K562 (cell line): ENCODE results near the gene IL23R. TPM values are rescaled to one million over a fixed set of nuclear protein-coding genes. Genes with fewer than 3 reads are reported as not detected.

Experiments used
- ATAC-seq: fragments of 200-7000 bp; cut with Tn5 transposase; 3 replicates; pipeline ENCODE4 v1.9.1; 2020; ENCODE audit warnings: moderate library complexity
- BruUV-seq: library from RNA; stranded (reverse); fragments of 400-500 nt; replicated peaks from 2 replicates; lab custom pipeline; 2021; lab: Mats Ljungman, UMichigan
- CTCF ChIA-PET: fragments of 300-600 bp; formaldehyde crosslinking; extraction: SDS; loops from one replicate; lab custom pipeline; 2021; ENCODE audit warnings: low intra/inter-chr PET ratio; lab: Yijun Ruan, JAX
- POLR2A ChIA-PET: fragments of 300-600, 350-650 bp; sonication (Branson Sonifier 250); formaldehyde crosslinking; extraction: SDS; loops from one replicate; lab custom pipeline; 2021; ENCODE audit warnings: antibody characterized with exemption, inconsistent platforms; lab: Yijun Ruan, JAX
- DNase-seq, 4 experiments: peaks; one replicate each; pipeline versions ENCODE4 v3.0.0 to v3.0.0-alpha.2; 2011 to 2018; ENCODE audit warnings: low spot score in 3 of 4, mixed read lengths in 3 of 4; ENCODE audit errors: extremely low read depth in 1 of 4
- FAIRE-seq: peaks from 2 replicates; lab custom pipeline; 2011; peaks lifted over from hg19 to GRCh38; lab: Jason Lieb, UNC
- H2AFZ ChIP-seq: 2 replicates; pipeline ENCODE4 v1.6.0; 2011; ENCODE audit warnings: low read depth, low read length, control low read depth, inconsistent platforms
- H3K27ac ChIP-seq: fragments of 200-600 bp; 3 replicates; pipeline ENCODE4 v1.8.0; 2011; ENCODE audit warnings: low read depth, mild to moderate bottlenecking, control low read depth, inconsistent platforms, low read length, moderate library complexity, mixed read lengths; ENCODE audit errors: extremely low read depth
- H3K27me3 ChIP-seq, 2 experiments: fragments of 300-600 bp in 1 of 2; 2 replicates in 1 of 2; 3 replicates in 1 of 2; pipeline versions ENCODE4 v1.6.0 to v1.8.0; 2011; ENCODE audit warnings: inconsistent platforms in 2 of 2, low read length in 2 of 2, mild to moderate bottlenecking in 1 of 2, mixed read lengths in 1 of 2, moderate library complexity in 1 of 2; ENCODE audit not compliant: control insufficient read depth in 2 of 2, insufficient read depth in 2 of 2
- H3K36me3 ChIP-seq: fragments of 300-600 bp; 3 replicates; pipeline ENCODE4 v1.8.0; 2011; ENCODE audit warnings: mild to moderate bottlenecking, low read length, inconsistent platforms; ENCODE audit not compliant: control insufficient read depth, insufficient read depth
- H3K4me1 ChIP-seq, 2 experiments: fragments of 200-600 bp in 1 of 2; replicated peaks in 1 of 2; 2 replicates in 1 of 2; 3 replicates in 1 of 2; pipeline versions ENCODE4 v1.5.1 to v1.8.0; 2011; ENCODE audit warnings: inconsistent platforms in 2 of 2, low read length in 2 of 2, mild to moderate bottlenecking in 1 of 2, mixed read lengths in 1 of 2, moderate library complexity in 1 of 2; ENCODE audit not compliant: control insufficient read depth in 2 of 2, insufficient read depth in 2 of 2
- H3K4me2 ChIP-seq: 2 replicates; pipeline ENCODE4 v1.6.1; 2011; ENCODE audit warnings: low read length, control low read depth, inconsistent platforms, mixed read lengths; ENCODE audit not compliant: insufficient read depth
- H3K4me3 ChIP-seq: fragments of 200-600 bp; sonication (generic), shearing (Covaris generic); 2 replicates; pipeline ENCODE4 v1.5.1; 2016; ENCODE audit warnings: control low read depth, inconsistent platforms
- H3K79me2 ChIP-seq: fragments of 200-600 bp; 3 replicates; pipeline ENCODE4 v1.8.0; 2011; ENCODE audit warnings: low read length, inconsistent platforms; ENCODE audit not compliant: control insufficient read depth, insufficient read depth
- H3K9ac ChIP-seq, 2 experiments: 2 replicates each; pipeline versions ENCODE4 v1.6.0 to v1.6.1; 2011; ENCODE audit warnings: low read depth in 2 of 2, low read length in 2 of 2, control low read depth in 1 of 2, inconsistent platforms in 1 of 2, mild to moderate bottlenecking in 1 of 2, mixed read lengths in 1 of 2; ENCODE audit not compliant: insufficient read depth in 1 of 2
- H3K9me1 ChIP-seq: one replicate; pipeline ENCODE4 v1.6.0; 2011; ENCODE audit warnings: inconsistent platforms, mild to moderate bottlenecking, low read length, moderate library complexity; ENCODE audit not compliant: control insufficient read depth, insufficient read depth
- H3K9me3 ChIP-seq: replicated peaks from 2 replicates; pipeline ENCODE4 v1.5.1; 2011; ENCODE audit warnings: low read depth, low read length, inconsistent platforms; ENCODE audit not compliant: control insufficient read depth, insufficient read depth
- H4K20me1 ChIP-seq: replicated peaks from 2 replicates; pipeline ENCODE4 v1.6.1; 2011; ENCODE audit warnings: low read length, inconsistent platforms, mixed read lengths; ENCODE audit not compliant: control insufficient read depth, insufficient read depth
- MECOM ChIP-seq: fragments of 250-450 bp; sonication (Bioruptor Pico); IDR thresholded peaks from 2 replicates; pipeline ENCODE4 v1.8.0; 2022; ENCODE audit warnings: inconsistent platforms
- MEF2D ChIP-seq: conservative IDR thresholded peaks from 2 replicates; pipeline ENCODE4 v1.6.1; 2016; ENCODE audit warnings: low read depth, missing genetic modification characterization, missing compliant biosample characterization
- SMARCB1 ChIP-seq: IDR thresholded peaks from 2 replicates; pipeline ENCODE4 v1.6.1; 2011; ENCODE audit warnings: improper control_type of control experiment, low read depth; ENCODE audit not compliant: insufficient read length
- TAF9B ChIP-seq: fragments of 450-650 bp; IDR thresholded peaks from 2 replicates; pipeline ENCODE4 v1.6.1; 2018; ENCODE audit warnings: mild to moderate bottlenecking; ENCODE audit not compliant: partially characterized antibody
- WGBS: fragments of 100-300 bp; shearing (Covaris generic); methylation state at CpG from one replicate; pipeline ENCODE4 v1.1.6; 2016; ENCODE audit warnings: low coverage, mixed read lengths; ENCODE audit not compliant: insufficient coverage; ENCODE audit errors: missing lambda C conversion rate; 5-methylcytosine and 5-hydroxymethylcytosine counted together
- in situ Hi-C: fragments of 300-500 bp; cut with MboI; formaldehyde crosslinking; loops from 4 replicates; pipeline ENCODE4 v1.15.0; 2018; ENCODE audit warnings: inconsistent platforms, mixed read lengths
- intact Hi-C: fragments of 100-400 bp; cut with micrococcal nuclease; formaldehyde crosslinking; loops from 2 replicates; pipeline ENCODE4 v1.14.2; 2022
- polyA plus RNA-seq, 8 experiments: library from polyadenylated mRNA; depleted of rRNA in 4 of 8; stranded (reverse) in 5 of 8; unstranded in 3 of 8; fragments of >200 nt; fragmentation: Nextera tagmentation in 2 of 8; fragmentation: Illumina TruSeq in 1 of 8; extraction: Ambion mirVana in 2 of 8; extraction: Trizol in 1 of 8; gene quantifications; 2 replicates each; pipeline versions ENCODE4 v1.2.1 to v1.2.3, GENCODE V29; 2011 to 2014; ENCODE audit warnings: inconsistent platforms in 1 of 8, missing spikeins in 1 of 8
- total RNA-seq, 7 experiments: library from RNA; depleted of rRNA in 6 of 7; stranded (reverse); fragments of >200 nt in 6 of 7; fragmentation: Illumina TruSeq in 2 of 7; extraction: Trizol in 2 of 7; gene quantifications; 2 replicates each; pipeline versions ENCODE4 v1.2.1 to v1.2.3, GENCODE V29; 2011 to 2021; ENCODE audit warnings: low replicate concordance in 1 of 7
- TF ChIP-seq, protein P1 (sequence below): fragments of 450-650 bp; IDR thresholded peaks from one replicate; pipeline ENCODE4 v1.6.1; 2018; ENCODE audit warnings: mild to moderate bottlenecking, moderate library complexity; ENCODE audit not compliant: partially characterized antibody
- TF ChIP-seq, protein P2 (sequence below): fragments of 450-650 bp; formaldehyde crosslinking; IDR thresholded peaks from 2 replicates; pipeline ENCODE4 v1.4.0; 2022; ENCODE audit warnings: mild to moderate bottlenecking, moderate library complexity
- TF ChIP-seq, protein P3 (sequence below): fragments of 450-650 bp; conservative IDR thresholded peaks from 2 replicates; pipeline ENCODE4 v1.6.1; 2016; ENCODE audit warnings: missing genetic modification characterization, low read depth, mild to moderate bottlenecking, missing compliant biosample characterization, moderate library complexity
- TF ChIP-seq, protein P4 (sequence below): fragments of 200-800 bp; sonication (Bioruptor generic); IDR thresholded peaks from 2 replicates; pipeline ENCODE4 v1.6.1; 2016; ENCODE audit warnings: missing genetic modification characterization, missing compliant biosample characterization
- TF ChIP-seq, protein P5 (sequence below): IDR thresholded peaks from 2 replicates; pipeline ENCODE4 v1.6.1; 2016; ENCODE audit warnings: missing genetic modification characterization, missing compliant biosample characterization

The IL23R gene
- total and polyA plus RNA-seq, 9 of the 15 experiments (the other 6 are each of a cell fraction or from before 2014, with no cell fraction given) = 4.4 to 52.7 (median 22.8) TPM

DNA sequence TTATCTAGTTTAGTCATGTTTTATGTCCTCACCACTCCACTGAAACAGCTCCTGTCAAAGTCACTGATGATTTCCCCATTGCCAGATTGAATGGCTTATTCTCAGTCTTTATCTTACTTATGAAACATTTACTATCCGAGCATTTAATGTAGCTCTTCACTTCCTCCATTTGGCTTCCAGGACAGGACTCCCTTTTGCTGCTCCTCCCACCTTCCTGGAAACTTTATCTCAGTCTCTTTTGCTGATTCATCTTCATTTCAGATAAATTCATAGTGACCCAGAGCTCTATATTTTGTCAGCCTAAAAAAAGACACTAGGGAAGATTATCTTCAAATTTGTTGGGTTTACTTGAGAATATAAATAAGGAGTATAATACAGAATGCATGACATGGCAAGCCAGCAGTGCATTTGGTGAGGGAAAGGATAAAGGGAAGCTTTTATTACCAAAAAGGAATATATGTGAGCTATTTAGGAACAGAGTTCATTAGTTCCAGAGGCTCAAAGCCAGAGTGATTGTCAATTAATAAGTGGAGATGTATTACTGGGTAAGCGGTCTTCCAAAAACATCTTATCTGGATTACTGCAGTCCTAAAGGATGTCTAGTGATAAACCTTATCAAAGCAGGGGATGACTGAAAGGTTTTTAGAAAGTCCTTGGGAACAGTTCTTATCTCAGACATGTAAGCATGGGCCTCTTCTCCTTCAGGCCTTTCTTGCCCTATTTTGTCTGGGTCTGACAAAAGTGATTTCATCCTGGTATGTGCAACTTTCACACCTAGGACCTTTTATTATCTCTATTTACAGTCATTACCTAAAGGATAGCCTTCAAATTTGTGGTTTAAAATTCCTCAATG, 25.6 kb downstream of the IL23R start:
- POLR2A ChIA-PET = interaction anchor here (1.0 to 2.7 kb wide), 8 partner anchors 8 to 33 kb away, joined by 3 to 7 read pairs (median 4); no protein-coding TSS in a partner anchor
- ATAC-seq = peak; percentile 86
- H3K4me3 ChIP-seq = no peak overlapping the region
- peak; percentile 75 for FAIRE-seq
- H3K9me3 ChIP-seq = no peaks in the 10 kb centered on the region
- H3K4me1 ChIP-seq = peaks cover 16 to 39% of the 10 kb centered on the region in 2 experiments
- peak overlapping the region; percentile 61 for H2AFZ ChIP-seq
- H3K9ac ChIP-seq = peak overlapping the region in 1 of 2 experiments; percentile 59; a peak in 3 of 4 replicates
- H4K20me1 ChIP-seq = no peaks in the 10 kb centered on the region
- intact Hi-C loops = loop anchor here (2.0 kb wide), 1 partner anchor 19 kb away; no protein-coding TSS in a partner anchor
- H3K9me1 ChIP-seq = no peaks in the 10 kb centered on the region
- BruUV-seq = no TSS peak
- no peaks in the 10 kb centered on the region for H3K79me2 ChIP-seq
- peak overlapping the region; percentile 79 for H3K27ac ChIP-seq
- no peaks in the 10 kb centered on the region for H3K36me3 ChIP-seq
- DNase-seq = peak; percentile 32 to 76 (median 48)
- H3K27me3 ChIP-seq = no peaks in the 10 kb centered on the region
- CTCF ChIA-PET = interaction anchor here (0.6 kb wide), 1 partner anchor 281 kb away, joined by 3 read pairs; no protein-coding TSS in a partner anchor
- peak overlapping the region; percentile 42; the same call in 1 of the 2 replicates for H3K4me2 ChIP-seq
- 0% methylated on average over 2 of the region's 2 CpGs for WGBS
- in situ Hi-C loops = no loop called here
- no peak for TF ChIP-seq TAF9B
- TF ChIP-seq, protein P1, sequence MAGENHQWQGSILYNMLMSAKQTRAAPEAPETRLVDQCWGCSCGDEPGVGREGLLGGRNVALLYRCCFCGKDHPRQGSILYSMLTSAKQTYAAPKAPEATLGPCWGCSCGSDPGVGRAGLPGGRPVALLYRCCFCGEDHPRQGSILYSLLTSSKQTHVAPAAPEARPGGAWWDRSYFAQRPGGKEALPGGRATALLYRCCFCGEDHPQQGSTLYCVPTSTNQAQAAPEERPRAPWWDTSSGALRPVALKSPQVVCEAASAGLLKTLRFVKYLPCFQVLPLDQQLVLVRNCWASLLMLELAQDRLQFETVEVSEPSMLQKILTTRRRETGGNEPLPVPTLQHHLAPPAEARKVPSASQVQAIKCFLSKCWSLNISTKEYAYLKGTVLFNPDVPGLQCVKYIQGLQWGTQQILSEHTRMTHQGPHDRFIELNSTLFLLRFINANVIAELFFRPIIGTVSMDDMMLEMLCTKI = no peak
- TF ChIP-seq, protein P2, sequence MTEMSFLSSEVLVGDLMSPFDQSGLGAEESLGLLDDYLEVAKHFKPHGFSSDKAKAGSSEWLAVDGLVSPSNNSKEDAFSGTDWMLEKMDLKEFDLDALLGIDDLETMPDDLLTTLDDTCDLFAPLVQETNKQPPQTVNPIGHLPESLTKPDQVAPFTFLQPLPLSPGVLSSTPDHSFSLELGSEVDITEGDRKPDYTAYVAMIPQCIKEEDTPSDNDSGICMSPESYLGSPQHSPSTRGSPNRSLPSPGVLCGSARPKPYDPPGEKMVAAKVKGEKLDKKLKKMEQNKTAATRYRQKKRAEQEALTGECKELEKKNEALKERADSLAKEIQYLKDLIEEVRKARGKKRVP = no peak
- TF ChIP-seq, protein P3, sequence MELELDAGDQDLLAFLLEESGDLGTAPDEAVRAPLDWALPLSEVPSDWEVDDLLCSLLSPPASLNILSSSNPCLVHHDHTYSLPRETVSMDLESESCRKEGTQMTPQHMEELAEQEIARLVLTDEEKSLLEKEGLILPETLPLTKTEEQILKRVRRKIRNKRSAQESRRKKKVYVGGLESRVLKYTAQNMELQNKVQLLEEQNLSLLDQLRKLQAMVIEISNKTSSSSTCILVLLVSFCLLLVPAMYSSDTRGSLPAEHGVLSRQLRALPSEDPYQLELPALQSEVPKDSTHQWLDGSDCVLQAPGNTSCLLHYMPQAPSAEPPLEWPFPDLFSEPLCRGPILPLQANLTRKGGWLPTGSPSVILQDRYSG (tag) = no peak
- TF ChIP-seq, protein P4, sequence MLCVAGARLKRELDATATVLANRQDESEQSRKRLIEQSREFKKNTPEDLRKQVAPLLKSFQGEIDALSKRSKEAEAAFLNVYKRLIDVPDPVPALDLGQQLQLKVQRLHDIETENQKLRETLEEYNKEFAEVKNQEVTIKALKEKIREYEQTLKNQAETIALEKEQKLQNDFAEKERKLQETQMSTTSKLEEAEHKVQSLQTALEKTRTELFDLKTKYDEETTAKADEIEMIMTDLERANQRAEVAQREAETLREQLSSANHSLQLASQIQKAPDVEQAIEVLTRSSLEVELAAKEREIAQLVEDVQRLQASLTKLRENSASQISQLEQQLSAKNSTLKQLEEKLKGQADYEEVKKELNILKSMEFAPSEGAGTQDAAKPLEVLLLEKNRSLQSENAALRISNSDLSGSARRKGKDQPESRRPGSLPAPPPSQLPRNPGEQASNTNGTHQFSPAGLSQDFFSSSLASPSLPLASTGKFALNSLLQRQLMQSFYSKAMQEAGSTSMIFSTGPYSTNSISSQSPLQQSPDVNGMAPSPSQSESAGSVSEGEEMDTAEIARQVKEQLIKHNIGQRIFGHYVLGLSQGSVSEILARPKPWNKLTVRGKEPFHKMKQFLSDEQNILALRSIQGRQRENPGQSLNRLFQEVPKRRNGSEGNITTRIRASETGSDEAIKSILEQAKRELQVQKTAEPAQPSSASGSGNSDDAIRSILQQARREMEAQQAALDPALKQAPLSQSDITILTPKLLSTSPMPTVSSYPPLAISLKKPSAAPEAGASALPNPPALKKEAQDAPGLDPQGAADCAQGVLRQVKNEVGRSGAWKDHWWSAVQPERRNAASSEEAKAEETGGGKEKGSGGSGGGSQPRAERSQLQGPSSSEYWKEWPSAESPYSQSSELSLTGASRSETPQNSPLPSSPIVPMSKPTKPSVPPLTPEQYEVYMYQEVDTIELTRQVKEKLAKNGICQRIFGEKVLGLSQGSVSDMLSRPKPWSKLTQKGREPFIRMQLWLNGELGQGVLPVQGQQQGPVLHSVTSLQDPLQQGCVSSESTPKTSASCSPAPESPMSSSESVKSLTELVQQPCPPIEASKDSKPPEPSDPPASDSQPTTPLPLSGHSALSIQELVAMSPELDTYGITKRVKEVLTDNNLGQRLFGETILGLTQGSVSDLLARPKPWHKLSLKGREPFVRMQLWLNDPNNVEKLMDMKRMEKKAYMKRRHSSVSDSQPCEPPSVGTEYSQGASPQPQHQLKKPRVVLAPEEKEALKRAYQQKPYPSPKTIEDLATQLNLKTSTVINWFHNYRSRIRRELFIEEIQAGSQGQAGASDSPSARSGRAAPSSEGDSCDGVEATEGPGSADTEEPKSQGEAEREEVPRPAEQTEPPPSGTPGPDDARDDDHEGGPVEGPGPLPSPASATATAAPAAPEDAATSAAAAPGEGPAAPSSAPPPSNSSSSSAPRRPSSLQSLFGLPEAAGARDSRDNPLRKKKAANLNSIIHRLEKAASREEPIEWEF (CRISPR knock-in tag) = no peak
- TF ChIP-seq MEF2D (tag) = no peak
- TF ChIP-seq MECOM = peak; percentile 14; the same call in 1 of the 2 replicates
- TF ChIP-seq, protein P5, sequence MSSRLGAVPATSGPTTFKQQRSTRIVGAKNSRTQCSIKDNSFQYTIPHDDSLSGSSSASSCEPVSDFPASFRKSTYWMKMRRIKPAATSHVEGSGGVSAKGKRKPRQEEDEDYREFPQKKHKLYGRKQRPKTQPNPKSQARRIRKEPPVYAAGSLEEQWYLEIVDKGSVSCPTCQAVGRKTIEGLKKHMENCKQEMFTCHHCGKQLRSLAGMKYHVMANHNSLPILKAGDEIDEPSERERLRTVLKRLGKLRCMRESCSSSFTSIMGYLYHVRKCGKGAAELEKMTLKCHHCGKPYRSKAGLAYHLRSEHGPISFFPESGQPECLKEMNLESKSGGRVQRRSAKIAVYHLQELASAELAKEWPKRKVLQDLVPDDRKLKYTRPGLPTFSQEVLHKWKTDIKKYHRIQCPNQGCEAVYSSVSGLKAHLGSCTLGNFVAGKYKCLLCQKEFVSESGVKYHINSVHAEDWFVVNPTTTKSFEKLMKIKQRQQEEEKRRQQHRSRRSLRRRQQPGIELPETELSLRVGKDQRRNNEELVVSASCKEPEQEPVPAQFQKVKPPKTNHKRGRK (tag) = no peak
- no peak for TF ChIP-seq SMARCB1
